ENCODE data around the gene ARID1B. TPM values are rescaled to one million over a fixed set of nuclear protein-coding genes. Genes with fewer than 3 reads are reported as not detected.

ARID1B gene
- total RNA-seq, 1 donor from 2014 or later: 16.3 TPM

DNA sequence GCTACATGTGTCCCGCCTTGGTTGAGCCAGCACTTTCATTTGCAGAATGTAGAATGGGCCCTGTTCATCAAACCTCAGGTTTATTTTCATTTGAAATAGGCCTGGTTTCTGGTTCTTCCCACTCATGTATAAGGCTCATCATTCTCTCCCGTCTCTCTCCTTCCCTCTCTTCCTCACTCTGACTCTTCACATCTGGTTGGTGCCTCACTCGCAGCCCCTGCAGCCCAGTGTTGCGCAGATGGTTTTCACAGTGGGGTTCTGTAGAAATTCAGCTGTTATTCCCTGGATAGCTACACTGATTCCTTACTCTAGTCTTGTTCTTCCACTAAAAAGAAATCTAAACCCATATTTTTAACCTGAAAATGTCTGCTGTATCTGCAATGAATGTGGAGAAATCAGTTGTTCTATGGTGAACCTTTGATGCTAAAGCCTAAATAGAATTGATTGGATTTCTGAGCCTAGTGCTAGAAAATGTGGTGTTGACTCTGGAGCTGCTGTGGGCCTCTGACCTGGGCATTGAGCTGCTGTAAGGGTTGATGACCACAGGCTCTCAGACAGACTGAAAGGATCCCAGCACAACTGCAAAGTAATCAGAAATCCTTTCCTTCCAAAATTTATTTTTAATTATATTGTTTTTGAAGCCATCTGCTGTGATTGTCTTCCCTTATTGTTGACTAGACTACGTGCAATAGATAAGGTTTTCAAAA lies 395.8 kb downstream of the ARID1B start:
- FAIRE-seq (no peak), DNase-seq (ENCODE audit: low read depth) (no peak)
- Histone ChIP-seq H3K36me3 (ENCODE audit: control insufficient read depth, insufficient read depth, low read length) (peaks cover 1% of the 10 kb centered on the region), H3K27me3 (ENCODE audit: control insufficient read depth, insufficient read depth, low read length) (no peaks in the 10 kb centered on the region), H3K4me3 (ENCODE audit: low read depth, low read length) (no peak overlapping the region)
- TF ChIP-seq CTCF (IDR thresholded peaks at IDR 0.05; ENCODE audit: insufficient read depth, low read length, severe bottlenecking): no peak

DNA sequence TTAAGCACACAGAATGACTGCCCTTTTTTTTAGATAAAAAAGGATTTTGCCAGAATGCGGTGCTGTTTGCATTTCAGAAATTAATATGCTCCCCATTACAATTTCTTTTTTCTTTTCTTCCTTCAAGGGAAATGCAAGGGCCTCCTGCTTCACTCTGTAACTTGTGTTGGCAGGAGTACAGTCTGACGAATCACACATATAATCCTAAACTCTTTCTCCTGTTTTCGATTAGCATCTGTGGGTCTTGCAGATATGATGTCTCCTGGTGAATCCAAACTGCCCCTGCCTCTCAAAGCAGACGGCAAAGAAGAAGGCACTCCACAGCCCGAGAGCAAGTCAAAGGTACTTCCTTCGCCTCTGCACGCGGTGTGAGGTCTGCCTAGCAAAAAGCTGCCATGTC lies 396.6 kb downstream of the ARID1B start:
- H3K36me3 ChIP-seq (ENCODE audit: control insufficient read depth, insufficient read depth, low read length): peaks cover 1% of the 10 kb centered on the region
- no peak for DNase-seq (ENCODE audit: low read depth)
- no peak for FAIRE-seq
- no peak for TF ChIP-seq CTCF (IDR thresholded peaks at IDR 0.05; ENCODE audit: insufficient read depth, low read length, severe bottlenecking)
- no peak overlapping the region for H3K4me3 ChIP-seq (ENCODE audit: low read depth, low read length)
- H3K27me3 ChIP-seq (ENCODE audit: control insufficient read depth, insufficient read depth, low read length): no peaks in the 10 kb centered on the region

- DNase-seq (ENCODE audit: low read depth) (no peak), FAIRE-seq (no peak)
- H3K4me3 ChIP-seq (ENCODE audit: low read depth, low read length): no peak overlapping the region
- H3K36me3 ChIP-seq (ENCODE audit: control insufficient read depth, insufficient read depth, low read length): peaks cover 1% of the 10 kb centered on the region
- H3K27me3 ChIP-seq (ENCODE audit: control insufficient read depth, insufficient read depth, low read length): no peaks in the 10 kb centered on the region
- no peak for TF ChIP-seq CTCF (IDR thresholded peaks at IDR 0.05; ENCODE audit: insufficient read depth, low read length, severe bottlenecking)
Measured at GRCh38 chr6:157174731-157175130, 397.6 kb downstream of the ARID1B start.

GRCh38 chr6:157177731-157178336 lies 400.7 kb downstream of the ARID1B start:
- FAIRE-seq: no peak
- no peaks in the 10 kb centered on the region for H3K27me3 ChIP-seq (ENCODE audit: control insufficient read depth, insufficient read depth, low read length)
- no peaks in the 10 kb centered on the region for H3K36me3 ChIP-seq (ENCODE audit: control insufficient read depth, insufficient read depth, low read length)
- no peak for TF ChIP-seq CTCF (IDR thresholded peaks at IDR 0.05; ENCODE audit: insufficient read depth, low read length, severe bottlenecking)
- no peak overlapping the region for H3K4me3 ChIP-seq (ENCODE audit: low read depth, low read length)
- DNase-seq (ENCODE audit: low read depth): no peak

DNA sequence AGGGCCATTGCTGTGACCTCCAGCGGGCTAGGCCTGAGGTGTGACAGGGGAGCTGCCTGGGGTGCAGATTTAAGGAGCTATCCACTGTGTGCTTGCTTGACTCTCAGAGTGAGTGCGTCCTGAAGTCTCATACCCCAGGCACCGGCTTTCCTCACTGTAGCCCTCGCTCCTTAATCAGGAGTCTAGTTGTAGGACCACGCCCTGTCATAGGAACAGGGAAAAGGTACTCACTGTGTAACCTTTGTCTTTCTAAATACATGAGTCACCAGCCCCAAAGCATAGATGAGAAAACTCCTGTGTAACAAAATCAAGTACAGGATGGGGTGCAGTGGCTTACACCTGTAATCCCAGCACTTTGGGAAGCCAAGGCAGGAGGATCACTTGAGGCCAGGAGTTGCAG lies 404.5 kb downstream of the ARID1B start:
- peak; percentile 86 for DNase-seq (ENCODE audit: low read depth)

More for the DNA sequence above, 404.5 kb downstream of the ARID1B start:
- FAIRE-seq: peak; percentile 18
- no peaks in the 10 kb centered on the region for H3K27me3 ChIP-seq (ENCODE audit: control insufficient read depth, insufficient read depth, low read length)
- no peak for TF ChIP-seq CTCF (IDR thresholded peaks at IDR 0.05; ENCODE audit: insufficient read depth, low read length, severe bottlenecking)
- no peak overlapping the region for H3K4me3 ChIP-seq (ENCODE audit: low read depth, low read length)
- H3K36me3 ChIP-seq (ENCODE audit: control insufficient read depth, insufficient read depth, low read length): peaks cover 9% of the 10 kb centered on the region
